AG04450 (cell line): Measurements from ENCODE around the gene CATSPERD. TPM values are rescaled to one million over a fixed set of nuclear protein-coding genes. Genes with fewer than 3 reads are reported as not detected.
A peak's percentile ranks its signal among the peaks of the same experiment; 100 is the strongest.

Experiments
- CTCF ChIA-PET: fragments of 300-600, 350-600 bp; formaldehyde crosslinking; extraction: SDS; loops from one replicate; lab custom pipeline; 2022; ENCODE audit warnings: antibody characterized with exemption, inconsistent platforms; lab: Charles Lee
- POLR2A ChIA-PET: fragments of 350-600 bp; formaldehyde crosslinking; extraction: SDS; loops from one replicate; lab custom pipeline; 2021; ENCODE audit warnings: antibody characterized with exemption, inconsistent platforms; lab: Yijun Ruan, JAX
- DNase-seq: peaks from one replicate; pipeline ENCODE4 v3.0.0-alpha.2; 2011; ENCODE audit warnings: low read depth, low spot score
- H3K27ac ChIP-seq: one replicate; pipeline ENCODE4 v1.5.1; 2012; ENCODE audit warnings: low read depth, low read length, control low read depth
- H3K27me3 ChIP-seq: one replicate; pipeline ENCODE4 v1.6.0; 2012; ENCODE audit warnings: low read length; ENCODE audit not compliant: control insufficient read depth, insufficient read depth
- H3K4me3 ChIP-seq: 2 replicates; pipeline ENCODE4 v1.5.1; 2011; ENCODE audit warnings: mild to moderate bottlenecking, low read depth, low read length, control low read depth
- H3K9me3 ChIP-seq: 2 replicates; pipeline ENCODE4 v1.5.1; 2012; ENCODE audit warnings: low read length; ENCODE audit not compliant: control insufficient read depth, insufficient read depth
- CTCF ChIP-seq: IDR thresholded peaks from 2 replicates; pipeline ENCODE4 v1.5.1; 2011; ENCODE audit warnings: low read depth, low read length, control low read depth, inconsistent platforms
- polyA plus RNA-seq: library from polyadenylated mRNA; depleted of rRNA; stranded (reverse); fragments of >200 nt; gene quantifications from 2 replicates; pipeline ENCODE4 v1.2.3, GENCODE V29; 2011

The CATSPERD gene
- polyA plus RNA-seq, 1 experiment = not detected

- ChIA-PET POLR2A (interaction anchor here (0.6 to 2.0 kb wide), 4 partner anchors 13 to 113 kb away, joined by 3 to 6 read pairs (median 3); partner anchors contain the start of gene NDUFA11), CTCF (interaction anchor here (0.9 to 6.9 kb wide), 4 partner anchors 13 to 428 kb away, joined by 3 to 69 read pairs (median 4); partner anchors contain the start of gene NRTN)
Measured at GRCh38 chr19:5790559-5791520, 70.4 kb downstream of the CATSPERD start, which contains the start of gene DUS3L. Gene DUS3L (minus strand): TSS chr19:5791163. CDS start chr19:5791141, 22 bp downstream.

GRCh38 chr19:5792224-5792623 is 71.8 kb downstream of the CATSPERD start:
- TF ChIP-seq CTCF = no peak
- Histone ChIP-seq H3K27me3 (no peaks in the 10 kb centered on the region), H3K4me3 (no peak overlapping the region), H3K9me3 (peaks cover 9% of the 10 kb centered on the region; the same call in 1 of the 2 replicates), H3K27ac (no peak overlapping the region)
- CTCF ChIA-PET = interaction anchor here (0.7 to 6.9 kb wide), 6 partner anchors 12 to 426 kb away, joined by 3 to 69 read pairs (median 4); partner anchors contain the start of gene NRTN
- POLR2A ChIA-PET = interaction anchor here (0.6 kb wide), 1 partner anchor 42 kb away, joined by 10 read pairs; no protein-coding TSS in a partner anchor
- DNase-seq = no peak

More at GRCh38 chr19:5790559-5791520, 70.4 kb downstream of the CATSPERD start, which contains the start of gene DUS3L:
- Histone ChIP-seq H3K27me3 (no peaks in the 10 kb centered on the region), H3K4me3 (peak within 1 kb of the TSS; percentile 99), H3K27ac (peak within 1 kb of the TSS; percentile 95), H3K9me3 (peaks cover 9% of the 10 kb centered on the region; the same call in 1 of the 2 replicates)
- DNase-seq = peak; percentile 96
- no peak for TF ChIP-seq CTCF

GRCh38 chr19:5793188-5793587 is 72.8 kb downstream of the CATSPERD start:
- H3K4me3 ChIP-seq = no peak overlapping the region
- no peak overlapping the region for H3K27ac ChIP-seq
- ChIA-PET POLR2A (interaction anchor here (0.7 kb wide), 1 partner anchor 28 kb away, joined by 3 read pairs; no protein-coding TSS in a partner anchor), CTCF (interaction anchor here (0.6 to 6.9 kb wide), 9 partner anchors 11 to 229 kb away, joined by 3 to 69 read pairs (median 4); partner anchors contain the start of gene NRTN)
- H3K9me3 ChIP-seq = peaks cover 9% of the 10 kb centered on the region; the same call in 1 of the 2 replicates
- DNase-seq = no peak
- peaks cover 6% of the 10 kb centered on the region for H3K27me3 ChIP-seq
- TF ChIP-seq CTCF = no peak

GRCh38 chr19:5795382-5795919 is 75.0 kb downstream of the CATSPERD start:
- DNase-seq = no peak
- ChIA-PET CTCF (interaction anchor here (0.6 to 6.9 kb wide), 3 partner anchors 8 to 292 kb away, joined by 6 to 69 read pairs (median 8); partner anchors contain the start of gene NRTN), POLR2A (no interaction called here)
- no peak overlapping the region for H3K4me3 ChIP-seq
- peaks cover 9% of the 10 kb centered on the region; the same call in 1 of the 2 replicates for H3K9me3 ChIP-seq
- no peak overlapping the region for H3K27ac ChIP-seq
- peaks cover 20% of the 10 kb centered on the region for H3K27me3 ChIP-seq
- no peak for TF ChIP-seq CTCF
